Astrocyte (in vitro differentiated cells and primary cell): Measurements from ENCODE around the gene UNC5B. TPM values are rescaled to one million over a fixed set of nuclear protein-coding genes. Genes with fewer than 3 reads are reported as not detected.

Experiments used
- DNase-seq: peaks from one replicate; pipeline ENCODE4 v3.0.0-alpha.2; 2010; ENCODE audit warnings: low read depth
- FAIRE-seq: peaks from 2 replicates; lab custom pipeline; 2011; peaks lifted over from hg19 to GRCh38; lab: Jason Lieb, UNC
- H2AFZ ChIP-seq: 2 replicates; pipeline ENCODE4 v1.6.0; 2012; ENCODE audit warnings: low read depth, low read length, inconsistent platforms
- H3K27ac ChIP-seq: 2 replicates; pipeline ENCODE4 v1.5.1; 2011; ENCODE audit warnings: low read depth, low read length, inconsistent platforms
- H3K27me3 ChIP-seq: 2 replicates; pipeline ENCODE4 v1.6.0; 2011; ENCODE audit warnings: low read length, inconsistent platforms; ENCODE audit not compliant: insufficient read depth
- H3K36me3 ChIP-seq: 2 replicates; pipeline ENCODE4 v1.5.1; 2011; ENCODE audit warnings: low read length, inconsistent platforms; ENCODE audit not compliant: insufficient read depth
- H3K4me1 ChIP-seq: 2 replicates; pipeline ENCODE4 v1.5.1; 2011; ENCODE audit warnings: low read length, inconsistent platforms; ENCODE audit not compliant: insufficient read depth
- H3K4me2 ChIP-seq: 2 replicates; pipeline ENCODE4 v1.6.0; 2012; ENCODE audit warnings: low read length, inconsistent platforms
- H3K4me3 ChIP-seq: 2 replicates; pipeline ENCODE4 v1.5.1; 2011; ENCODE audit warnings: low read depth, mild to moderate bottlenecking, low read length, inconsistent platforms; ENCODE audit not compliant: insufficient read depth
- H3K79me2 ChIP-seq: 2 replicates; pipeline ENCODE4 v1.6.0; 2012; ENCODE audit warnings: mild to moderate bottlenecking, low read length, inconsistent platforms; ENCODE audit not compliant: insufficient read depth
- H3K9ac ChIP-seq: 2 replicates; pipeline ENCODE4 v1.6.0; 2012; ENCODE audit warnings: mild to moderate bottlenecking, low read length, inconsistent platforms
- H3K9me3 ChIP-seq: 2 replicates; pipeline ENCODE4 v1.5.1; 2012; ENCODE audit warnings: low read depth, mild to moderate bottlenecking, low read length, inconsistent platforms; ENCODE audit not compliant: insufficient read depth
- H4K20me1 ChIP-seq: 2 replicates; pipeline ENCODE4 v1.6.0; 2012; ENCODE audit warnings: low read length, inconsistent platforms; ENCODE audit not compliant: insufficient read depth
- H3K27ac Mint-ChIP-seq: one replicate; pipeline ENCODE4 v1.8.0; 2021; ENCODE audit warnings: mild to moderate bottlenecking, mixed read lengths; ENCODE audit not compliant: unreplicated experiment
- H3K27me3 Mint-ChIP-seq: one replicate; pipeline ENCODE4 v1.8.0; 2021; ENCODE audit warnings: low read depth, mixed read lengths; ENCODE audit not compliant: unreplicated experiment
- H3K36me3 Mint-ChIP-seq: one replicate; pipeline ENCODE4 v1.8.0; 2021; ENCODE audit warnings: low read depth, mixed read lengths; ENCODE audit not compliant: unreplicated experiment
- H3K4me1 Mint-ChIP-seq: one replicate; pipeline ENCODE4 v1.8.0; 2021; ENCODE audit warnings: low read depth, mixed read lengths; ENCODE audit not compliant: unreplicated experiment
- H3K4me3 Mint-ChIP-seq: one replicate; pipeline ENCODE4 v1.8.0; 2021; ENCODE audit warnings: mild to moderate bottlenecking, moderate library complexity, mixed read lengths; ENCODE audit not compliant: unreplicated experiment
- H3K9me3 Mint-ChIP-seq: one replicate; pipeline ENCODE4 v1.8.0; 2021; ENCODE audit warnings: mild to moderate bottlenecking, mixed read lengths; ENCODE audit not compliant: unreplicated experiment
- EZH2 ChIP-seq: IDR thresholded peaks from 2 replicates; pipeline ENCODE4 v1.6.1; 2012; ENCODE audit warnings: mild to moderate bottlenecking, low read length, inconsistent platforms; ENCODE audit not compliant: insufficient read depth
- total RNA-seq: library from RNA; stranded (reverse); gene quantifications from 2 replicates; pipeline ENCODE4 v1.2.1, GENCODE V29; 2021
- TF ChIP-seq, protein P1 (sequence below): IDR thresholded peaks from 2 replicates; pipeline ENCODE4 v1.5.1; 2011; ENCODE audit warnings: low read depth, mild to moderate bottlenecking, inconsistent platforms, low read length, moderate library complexity; ENCODE audit not compliant: insufficient read depth

Gene UNC5B
- total RNA-seq, 1 donor from 2014 or later: 15.0 TPM

GRCh38 chr10:71314694-71315225 is 102.4 kb downstream of the UNC5B start:
- Histone ChIP-seq H4K20me1 (no peaks in the 10 kb centered on the region), H3K27ac (no peak overlapping the region), H3K27me3 (peaks cover 8% of the 10 kb centered on the region), H3K9me3 (no peaks in the 10 kb centered on the region), H3K4me3 (no peak overlapping the region), H3K4me1 (peaks cover 11% of the 10 kb centered on the region), H3K79me2 (no peaks in the 10 kb centered on the region), H3K36me3 (no peaks in the 10 kb centered on the region), H3K9ac (peak overlapping the region; percentile 50), H3K4me2 (peak overlapping the region; percentile 74), H2AFZ (peak overlapping the region; percentile 54)
- no peak overlapping the region for H3K4me3 Mint-ChIP-seq
- DNase-seq: no peak
- H3K4me1 Mint-ChIP-seq: peaks cover 4% of the 10 kb centered on the region
- TF ChIP-seq, protein P1, sequence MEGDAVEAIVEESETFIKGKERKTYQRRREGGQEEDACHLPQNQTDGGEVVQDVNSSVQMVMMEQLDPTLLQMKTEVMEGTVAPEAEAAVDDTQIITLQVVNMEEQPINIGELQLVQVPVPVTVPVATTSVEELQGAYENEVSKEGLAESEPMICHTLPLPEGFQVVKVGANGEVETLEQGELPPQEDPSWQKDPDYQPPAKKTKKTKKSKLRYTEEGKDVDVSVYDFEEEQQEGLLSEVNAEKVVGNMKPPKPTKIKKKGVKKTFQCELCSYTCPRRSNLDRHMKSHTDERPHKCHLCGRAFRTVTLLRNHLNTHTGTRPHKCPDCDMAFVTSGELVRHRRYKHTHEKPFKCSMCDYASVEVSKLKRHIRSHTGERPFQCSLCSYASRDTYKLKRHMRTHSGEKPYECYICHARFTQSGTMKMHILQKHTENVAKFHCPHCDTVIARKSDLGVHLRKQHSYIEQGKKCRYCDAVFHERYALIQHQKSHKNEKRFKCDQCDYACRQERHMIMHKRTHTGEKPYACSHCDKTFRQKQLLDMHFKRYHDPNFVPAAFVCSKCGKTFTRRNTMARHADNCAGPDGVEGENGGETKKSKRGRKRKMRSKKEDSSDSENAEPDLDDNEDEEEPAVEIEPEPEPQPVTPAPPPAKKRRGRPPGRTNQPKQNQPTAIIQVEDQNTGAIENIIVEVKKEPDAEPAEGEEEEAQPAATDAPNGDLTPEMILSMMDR: no peak
- TF ChIP-seq EZH2: no peak
- H3K27ac Mint-ChIP-seq: no peak overlapping the region
- H3K36me3 Mint-ChIP-seq: peaks cover 2% of the 10 kb centered on the region
- peaks cover 38% of the 10 kb centered on the region for H3K27me3 Mint-ChIP-seq
- FAIRE-seq: no peak
- H3K9me3 Mint-ChIP-seq: no peaks in the 10 kb centered on the region

- no peaks in the 10 kb centered on the region for H3K9me3 Mint-ChIP-seq
- H3K36me3 ChIP-seq: no peaks in the 10 kb centered on the region
- peaks cover 12% of the 10 kb centered on the region for H3K4me1 ChIP-seq
- peaks cover 2% of the 10 kb centered on the region for H3K27me3 ChIP-seq
- no peak overlapping the region for H3K9ac ChIP-seq
- H3K4me3 ChIP-seq: no peak overlapping the region
- no peak overlapping the region for H3K27ac ChIP-seq
- no peaks in the 10 kb centered on the region for H3K9me3 ChIP-seq
- H3K4me2 ChIP-seq: no peak overlapping the region
- no peak overlapping the region for H3K4me3 Mint-ChIP-seq
- H3K4me1 Mint-ChIP-seq: peaks cover 4% of the 10 kb centered on the region
- no peaks in the 10 kb centered on the region for H4K20me1 ChIP-seq
- DNase-seq (no peak), FAIRE-seq (no peak)
- no peaks in the 10 kb centered on the region for H3K36me3 Mint-ChIP-seq
- peaks cover 37% of the 10 kb centered on the region for H3K27me3 Mint-ChIP-seq
- no peaks in the 10 kb centered on the region for H3K79me2 ChIP-seq
- TF ChIP-seq, protein P1: no peak
- no peak for TF ChIP-seq EZH2
- H3K27ac Mint-ChIP-seq: no peak overlapping the region
- H2AFZ ChIP-seq: no peak overlapping the region
These were observed 103.9 kb downstream of the UNC5B start for GRCh38 chr10:71316056-71316785.

DNA sequence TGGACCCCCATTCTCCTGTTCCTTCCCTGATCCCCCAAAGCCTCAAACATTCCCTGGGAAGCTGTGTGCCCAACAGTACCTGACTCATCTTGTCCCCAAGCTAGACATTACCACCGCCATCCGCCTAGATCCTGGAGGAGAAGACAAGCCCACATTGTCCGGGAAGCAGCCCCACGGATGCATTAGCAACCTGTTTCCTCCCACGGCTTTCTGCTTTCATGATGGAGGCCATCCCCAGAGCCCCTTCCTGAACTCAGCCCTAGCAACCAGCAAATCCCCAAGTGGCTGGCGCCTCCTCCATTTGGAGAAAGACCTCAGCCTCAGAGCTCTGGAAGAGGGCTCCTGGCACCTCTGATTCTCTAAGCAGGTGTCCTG is 104.4 kb downstream of the UNC5B start:
- Histone ChIP-seq H4K20me1 (no peaks in the 10 kb centered on the region), H3K4me1 (peaks cover 12% of the 10 kb centered on the region), H3K36me3 (no peaks in the 10 kb centered on the region), H3K27me3 (no peaks in the 10 kb centered on the region), H3K27ac (no peak overlapping the region), H2AFZ (no peak overlapping the region), H3K79me2 (no peaks in the 10 kb centered on the region), H3K9ac (no peak overlapping the region), H3K9me3 (no peaks in the 10 kb centered on the region), H3K4me2 (no peak overlapping the region), H3K4me3 (no peak overlapping the region)
- H3K36me3 Mint-ChIP-seq: no peaks in the 10 kb centered on the region
- H3K27ac Mint-ChIP-seq: no peak overlapping the region
- no peaks in the 10 kb centered on the region for H3K9me3 Mint-ChIP-seq
- peaks cover 39% of the 10 kb centered on the region for H3K27me3 Mint-ChIP-seq
- no peak overlapping the region for H3K4me3 Mint-ChIP-seq
- DNase-seq (no peak), FAIRE-seq (no peak)
- peaks cover 4% of the 10 kb centered on the region for H3K4me1 Mint-ChIP-seq
- no peak for TF ChIP-seq EZH2
- TF ChIP-seq, protein P1: no peak
